ENCODE results near the gene TNFSF10.
A peak's percentile ranks its signal among the peaks of the same experiment; 100 is the strongest.
"Not testable (repeated sequence)": the region's sequence is repeated elsewhere in the genome, so short reads cannot be mapped to it uniquely, and the experiment has no call there.

The TNFSF10 gene

GRCh38 chr3:172543884-172544283, 20.7 kb upstream of the TNFSF10 start:
- DNase-seq (ENCODE audit: low spot score) = no peak

GRCh38 chr3:172543419-172543818, 20.2 kb upstream of the TNFSF10 start:
- no peak for DNase-seq (ENCODE audit: low spot score)

- DNase-seq (ENCODE audit: low spot score) = no peak
Measured at GRCh38 chr3:172542999-172543398, 19.8 kb upstream of the TNFSF10 start.

GRCh38 chr3:172541945-172542488, 18.8 kb upstream of the TNFSF10 start:
- DNase-seq (ENCODE audit: low spot score) = no peak

GRCh38 chr3:172540049-172540448, 16.8 kb upstream of the TNFSF10 start:
- DNase-seq (ENCODE audit: low spot score) = no peak

GRCh38 chr3:172539273-172539672, 16.0 kb upstream of the TNFSF10 start:
- DNase-seq (ENCODE audit: low spot score) = no peak

- DNase-seq (ENCODE audit: low spot score) = no peak
Measured at GRCh38 chr3:172538368-172539151, 15.3 kb upstream of the TNFSF10 start.

GRCh38 chr3:172537507-172538158, 14.4 kb upstream of the TNFSF10 start:
- no peak for DNase-seq (ENCODE audit: low spot score)

- no peak for DNase-seq (ENCODE audit: low spot score)
Measured at GRCh38 chr3:172536993-172537419, 13.8 kb upstream of the TNFSF10 start.

- no peak for DNase-seq (ENCODE audit: low spot score)
Measured at GRCh38 chr3:172536505-172536904, 13.3 kb upstream of the TNFSF10 start.

GRCh38 chr3:172530566-172530965, 7.3 kb upstream of the TNFSF10 start:
- DNase-seq (ENCODE audit: low spot score) = peak; percentile 54

- peak; percentile 43 for DNase-seq (ENCODE audit: low spot score)
Measured at GRCh38 chr3:172530101-172530561, 6.9 kb upstream of the TNFSF10 start.

- no peak for DNase-seq (ENCODE audit: low spot score)
Measured at GRCh38 chr3:172528677-172529076, 5.4 kb upstream of the TNFSF10 start.

- DNase-seq (ENCODE audit: low spot score) = no peak
Measured at GRCh38 chr3:172527306-172527705, 4.1 kb upstream of the TNFSF10 start.

GRCh38 chr3:172525116-172525613, 1.9 kb upstream of the TNFSF10 start:
- DNase-seq (ENCODE audit: low spot score) = no peak

- no peak for DNase-seq (ENCODE audit: low spot score)
Measured at GRCh38 chr3:172524611-172525010, 1.4 kb upstream of the TNFSF10 start.

- DNase-seq (ENCODE audit: low spot score) = not testable (repeated sequence)
Measured at GRCh38 chr3:172521837-172522726, 1.1 kb downstream of the TNFSF10 start.

GRCh38 chr3:172520301-172520831, 2.9 kb downstream of the TNFSF10 start:
- DNase-seq (ENCODE audit: low spot score) = peak; percentile 56

GRCh38 chr3:172519740-172520139, 3.5 kb downstream of the TNFSF10 start:
- no peak for DNase-seq (ENCODE audit: low spot score)

GRCh38 chr3:172518929-172519640, 4.1 kb downstream of the TNFSF10 start:
- DNase-seq (ENCODE audit: low spot score) = no peak

Measured in CD4-positive, alpha-beta T cell treated with Interleukin-15 for 4 hours (primary cell).